HepG2 (cell line): Measurements from ENCODE around the gene ASIC3. TPM values are rescaled to one million over a fixed set of nuclear protein-coding genes. Genes with fewer than 3 reads are reported as not detected.

ENCODE experiments used
- FOXJ3 ChIP-seq: sonication (generic); formaldehyde crosslinking; IDR thresholded peaks from 2 replicates; pipeline ENCODE4 v1.4.0; 2020; ENCODE audit warnings: missing genetic modification reagents, mild to moderate bottlenecking, borderline replicate concordance
- KMT2B ChIP-seq: IDR thresholded peaks from 2 replicates; pipeline ENCODE4 v1.6.1; 2016; ENCODE audit warnings: missing genetic modification reagents, missing compliant biosample characterization
- PAWR ChIP-seq: sonication (generic); formaldehyde crosslinking; IDR thresholded peaks from 2 replicates; pipeline ENCODE4 v1.4.0; 2020; ENCODE audit warnings: missing genetic modification reagents, mild to moderate bottlenecking, borderline replicate concordance
- PITX1 ChIP-seq: sonication (generic); formaldehyde crosslinking; IDR thresholded peaks from 2 replicates; pipeline ENCODE4 v1.5.1; 2020; ENCODE audit warnings: mild to moderate bottlenecking, missing genetic modification reagents
- REPIN1 ChIP-seq: sonication (generic); formaldehyde crosslinking; IDR thresholded peaks from 2 replicates; pipeline ENCODE4 v1.8.0; 2022; ENCODE audit warnings: missing genetic modification reagents, low read depth, mild to moderate bottlenecking, borderline replicate concordance
- SALL2 ChIP-seq: sonication (generic); formaldehyde crosslinking; IDR thresholded peaks from 2 replicates; pipeline ENCODE4 v1.8.1; 2023; ENCODE audit warnings: mild to moderate bottlenecking, missing genetic modification reagents, inconsistent platforms
- U2AF1 ChIP-seq: fragments of 200-400 bp; formaldehyde crosslinking; optimal IDR thresholded peaks from 2 replicates; pipeline ENCODE3; 2017; ENCODE audit warnings: mild to moderate bottlenecking, low read depth, low read length
- ZNF337 ChIP-seq: sonication (generic); formaldehyde crosslinking; IDR thresholded peaks from 2 replicates; pipeline ENCODE4 v1.5.1; 2020; ENCODE audit warnings: missing genetic modification reagents, low read depth, mild to moderate bottlenecking, borderline replicate concordance
- ZNF605 ChIP-seq: sonication (generic); formaldehyde crosslinking; IDR thresholded peaks from 2 replicates; pipeline ENCODE4 v1.8.0; 2022; ENCODE audit warnings: mild to moderate bottlenecking, missing genetic modification reagents
- ZNF768 ChIP-seq: sonication (generic); formaldehyde crosslinking; IDR thresholded peaks from 2 replicates; pipeline ENCODE4 v1.4.0; 2020; ENCODE audit warnings: missing genetic modification reagents
- ZSCAN22 ChIP-seq: sonication (generic); formaldehyde crosslinking; IDR thresholded peaks from 2 replicates; pipeline ENCODE4 v1.4.0; 2020; ENCODE audit warnings: mild to moderate bottlenecking, missing genetic modification reagents
- polyA plus RNA-seq, 8 experiments: library from polyadenylated mRNA; depleted of rRNA in 3 of 8; stranded (reverse) in 7 of 8; unstranded in 1 of 8; fragments of >200 nt; fragmentation: Illumina TruSeq in 4 of 8; extraction: Trizol in 4 of 8; gene quantifications; 2 replicates each; pipeline versions ENCODE4 v1.2.1 to v1.2.3, GENCODE V29; 2011 to 2016; ENCODE audit warnings: low read depth in 4 of 8, missing spikeins in 1 of 8, mixed read lengths in 1 of 8; ENCODE audit not compliant: insufficient read depth in 1 of 8
- total RNA-seq, 5 experiments: library from RNA; depleted of rRNA; stranded (reverse); fragments of >200 nt; fragmentation: Illumina TruSeq; extraction: Trizol; gene quantifications; 2 replicates each; pipeline ENCODE4 v1.2.3, GENCODE V29; 2016; ENCODE audit warnings: low read depth in 1 of 5
- TF ChIP-seq, protein P1 (sequence below): sonication (generic); formaldehyde crosslinking; IDR thresholded peaks from 2 replicates; pipeline ENCODE4 v1.9.0; 2021; ENCODE audit warnings: mild to moderate bottlenecking, missing genetic modification reagents
- TF ChIP-seq, protein P2 (sequence below): IDR thresholded peaks from 2 replicates; pipeline ENCODE4 v1.6.1; 2018; ENCODE audit warnings: missing genetic modification reagents, mild to moderate bottlenecking, missing compliant biosample characterization
- TF ChIP-seq, protein P3 (sequence below): IDR thresholded peaks from 2 replicates; pipeline ENCODE4 v1.6.1; 2012; ENCODE audit warnings: low read depth, low read length, improper control_type of control experiment
- TF ChIP-seq, protein P4 (sequence below): sonication (generic); formaldehyde crosslinking; IDR thresholded peaks from 2 replicates; pipeline ENCODE4 v1.8.1; 2022; ENCODE audit warnings: low read depth, mild to moderate bottlenecking, missing genetic modification reagents

Gene ASIC3
- total and polyA plus RNA-seq, 2 of the 13 experiments (the other 11 are each of a cell fraction or from before 2014, with no cell fraction given) = 0.51 TPM; not detected in 1

DNA sequence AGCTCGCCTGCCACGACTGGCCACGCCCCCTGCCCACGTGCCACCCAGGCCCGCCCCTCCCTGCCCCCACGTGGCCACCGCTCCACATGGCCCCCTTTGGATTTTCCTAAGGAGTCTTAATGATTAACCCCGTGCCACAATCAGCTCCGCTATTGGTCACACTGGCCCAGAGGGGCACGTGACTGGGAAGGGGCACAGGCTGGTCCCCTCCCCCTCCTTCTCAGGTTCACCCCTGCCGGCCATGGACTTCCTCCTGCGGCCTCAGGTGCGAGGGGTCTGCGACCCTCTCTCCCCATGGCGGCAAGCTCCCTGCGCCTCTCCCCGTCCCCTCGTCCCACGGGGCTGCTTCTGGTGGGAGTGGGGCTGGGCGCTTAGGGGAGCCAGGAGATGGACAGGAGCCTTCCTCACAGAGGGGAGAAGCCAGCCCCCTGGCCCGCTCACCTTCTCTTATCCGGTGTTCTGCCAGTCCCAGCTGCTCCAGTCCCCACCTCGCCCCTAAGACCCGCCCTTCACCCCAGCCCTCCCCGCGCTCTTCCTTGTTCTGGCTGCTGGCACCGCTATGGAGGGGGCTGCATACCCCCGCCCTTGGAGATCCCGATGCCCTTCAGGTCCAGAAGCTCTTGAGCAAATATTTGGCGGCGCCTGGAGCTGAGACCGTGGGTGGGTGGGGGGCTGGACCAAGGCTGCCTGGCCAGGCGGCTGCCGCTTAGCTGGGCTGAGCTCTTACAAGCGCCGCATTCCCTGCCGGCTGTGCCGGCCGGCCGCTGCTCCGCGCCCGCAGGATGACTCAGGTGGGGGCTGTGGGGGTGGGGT is 14.3 kb downstream of the ASIC3 start (continued):
- TF ChIP-seq, protein P1, sequence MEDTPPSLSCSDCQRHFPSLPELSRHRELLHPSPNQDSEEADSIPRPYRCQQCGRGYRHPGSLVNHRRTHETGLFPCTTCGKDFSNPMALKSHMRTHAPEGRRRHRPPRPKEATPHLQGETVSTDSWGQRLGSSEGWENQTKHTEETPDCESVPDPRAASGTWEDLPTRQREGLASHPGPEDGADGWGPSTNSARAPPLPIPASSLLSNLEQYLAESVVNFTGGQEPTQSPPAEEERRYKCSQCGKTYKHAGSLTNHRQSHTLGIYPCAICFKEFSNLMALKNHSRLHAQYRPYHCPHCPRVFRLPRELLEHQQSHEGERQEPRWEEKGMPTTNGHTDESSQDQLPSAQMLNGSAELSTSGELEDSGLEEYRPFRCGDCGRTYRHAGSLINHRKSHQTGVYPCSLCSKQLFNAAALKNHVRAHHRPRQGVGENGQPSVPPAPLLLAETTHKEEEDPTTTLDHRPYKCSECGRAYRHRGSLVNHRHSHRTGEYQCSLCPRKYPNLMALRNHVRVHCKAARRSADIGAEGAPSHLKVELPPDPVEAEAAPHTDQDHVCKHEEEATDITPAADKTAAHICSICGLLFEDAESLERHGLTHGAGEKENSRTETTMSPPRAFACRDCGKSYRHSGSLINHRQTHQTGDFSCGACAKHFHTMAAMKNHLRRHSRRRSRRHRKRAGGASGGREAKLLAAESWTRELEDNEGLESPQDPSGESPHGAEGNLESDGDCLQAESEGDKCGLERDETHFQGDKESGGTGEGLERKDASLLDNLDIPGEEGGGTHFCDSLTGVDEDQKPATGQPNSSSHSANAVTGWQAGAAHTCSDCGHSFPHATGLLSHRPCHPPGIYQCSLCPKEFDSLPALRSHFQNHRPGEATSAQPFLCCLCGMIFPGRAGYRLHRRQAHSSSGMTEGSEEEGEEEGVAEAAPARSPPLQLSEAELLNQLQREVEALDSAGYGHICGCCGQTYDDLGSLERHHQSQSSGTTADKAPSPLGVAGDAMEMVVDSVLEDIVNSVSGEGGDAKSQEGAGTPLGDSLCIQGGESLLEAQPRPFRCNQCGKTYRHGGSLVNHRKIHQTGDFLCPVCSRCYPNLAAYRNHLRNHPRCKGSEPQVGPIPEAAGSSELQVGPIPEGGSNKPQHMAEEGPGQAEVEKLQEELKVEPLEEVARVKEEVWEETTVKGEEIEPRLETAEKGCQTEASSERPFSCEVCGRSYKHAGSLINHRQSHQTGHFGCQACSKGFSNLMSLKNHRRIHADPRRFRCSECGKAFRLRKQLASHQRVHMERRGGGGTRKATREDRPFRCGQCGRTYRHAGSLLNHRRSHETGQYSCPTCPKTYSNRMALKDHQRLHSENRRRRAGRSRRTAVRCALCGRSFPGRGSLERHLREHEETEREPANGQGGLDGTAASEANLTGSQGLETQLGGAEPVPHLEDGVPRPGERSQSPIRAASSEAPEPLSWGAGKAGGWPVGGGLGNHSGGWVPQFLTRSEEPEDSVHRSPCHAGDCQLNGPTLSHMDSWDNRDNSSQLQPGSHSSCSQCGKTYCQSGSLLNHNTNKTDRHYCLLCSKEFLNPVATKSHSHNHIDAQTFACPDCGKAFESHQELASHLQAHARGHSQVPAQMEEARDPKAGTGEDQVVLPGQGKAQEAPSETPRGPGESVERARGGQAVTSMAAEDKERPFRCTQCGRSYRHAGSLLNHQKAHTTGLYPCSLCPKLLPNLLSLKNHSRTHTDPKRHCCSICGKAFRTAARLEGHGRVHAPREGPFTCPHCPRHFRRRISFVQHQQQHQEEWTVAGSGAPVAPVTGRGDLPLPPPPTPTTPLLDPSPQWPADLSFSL (CRISPR knock-in tag) = no peak
- TF ChIP-seq, protein P2, sequence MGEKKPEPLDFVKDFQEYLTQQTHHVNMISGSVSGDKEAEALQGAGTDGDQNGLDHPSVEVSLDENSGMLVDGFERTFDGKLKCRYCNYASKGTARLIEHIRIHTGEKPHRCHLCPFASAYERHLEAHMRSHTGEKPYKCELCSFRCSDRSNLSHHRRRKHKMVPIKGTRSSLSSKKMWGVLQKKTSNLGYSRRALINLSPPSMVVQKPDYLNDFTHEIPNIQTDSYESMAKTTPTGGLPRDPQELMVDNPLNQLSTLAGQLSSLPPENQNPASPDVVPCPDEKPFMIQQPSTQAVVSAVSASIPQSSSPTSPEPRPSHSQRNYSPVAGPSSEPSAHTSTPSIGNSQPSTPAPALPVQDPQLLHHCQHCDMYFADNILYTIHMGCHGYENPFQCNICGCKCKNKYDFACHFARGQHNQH = 0 out of 2 replicates have a peak, but pooled peaks have one; percentile 64
- TF ChIP-seq ZNF337 (0 out of 2 replicates have a peak, but pooled peaks have one; percentile 38), ZSCAN22 (CRISPR knock-in tag) (no peak), KMT2B (CRISPR knock-in tag) (no peak), ZNF605 (CRISPR knock-in tag) (peak; percentile 73; the same call in 1 of the 2 replicates), U2AF1 (no peak), REPIN1 (CRISPR knock-in tag) (0 out of 2 replicates have a peak, but pooled peaks have one; percentile 28), FOXJ3 (peak; percentile 20; the same call in 1 of the 2 replicates), PITX1 (0 out of 2 replicates have a peak, but pooled peaks have one; percentile 21), SALL2 (CRISPR knock-in tag) (0 out of 2 replicates have a peak, but pooled peaks have one; percentile 55), PAWR (CRISPR knock-in tag) (no peak), ZNF768 (CRISPR knock-in tag) (no peak)
- TF ChIP-seq, protein P3, sequence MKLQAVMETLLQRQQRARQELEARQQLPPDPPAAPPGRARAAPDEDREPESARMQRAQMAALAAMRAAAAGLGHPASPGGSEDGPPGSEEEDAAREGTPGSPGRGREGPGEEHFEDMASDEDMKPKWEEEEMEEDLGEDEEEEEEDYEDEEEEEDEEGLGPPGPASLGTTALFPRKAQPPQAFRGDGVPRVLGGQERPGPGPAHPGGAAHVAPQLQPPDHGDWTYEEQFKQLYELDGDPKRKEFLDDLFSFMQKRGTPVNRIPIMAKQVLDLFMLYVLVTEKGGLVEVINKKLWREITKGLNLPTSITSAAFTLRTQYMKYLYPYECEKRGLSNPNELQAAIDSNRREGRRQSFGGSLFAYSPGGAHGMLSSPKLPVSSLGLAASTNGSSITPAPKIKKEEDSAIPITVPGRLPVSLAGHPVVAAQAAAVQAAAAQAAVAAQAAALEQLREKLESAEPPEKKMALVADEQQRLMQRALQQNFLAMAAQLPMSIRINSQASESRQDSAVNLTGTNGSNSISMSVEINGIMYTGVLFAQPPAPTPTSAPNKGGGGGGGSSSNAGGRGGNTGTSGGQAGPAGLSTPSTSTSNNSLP = 0 out of 2 replicates have a peak, but pooled peaks have one; percentile 30
- TF ChIP-seq, protein P4, sequence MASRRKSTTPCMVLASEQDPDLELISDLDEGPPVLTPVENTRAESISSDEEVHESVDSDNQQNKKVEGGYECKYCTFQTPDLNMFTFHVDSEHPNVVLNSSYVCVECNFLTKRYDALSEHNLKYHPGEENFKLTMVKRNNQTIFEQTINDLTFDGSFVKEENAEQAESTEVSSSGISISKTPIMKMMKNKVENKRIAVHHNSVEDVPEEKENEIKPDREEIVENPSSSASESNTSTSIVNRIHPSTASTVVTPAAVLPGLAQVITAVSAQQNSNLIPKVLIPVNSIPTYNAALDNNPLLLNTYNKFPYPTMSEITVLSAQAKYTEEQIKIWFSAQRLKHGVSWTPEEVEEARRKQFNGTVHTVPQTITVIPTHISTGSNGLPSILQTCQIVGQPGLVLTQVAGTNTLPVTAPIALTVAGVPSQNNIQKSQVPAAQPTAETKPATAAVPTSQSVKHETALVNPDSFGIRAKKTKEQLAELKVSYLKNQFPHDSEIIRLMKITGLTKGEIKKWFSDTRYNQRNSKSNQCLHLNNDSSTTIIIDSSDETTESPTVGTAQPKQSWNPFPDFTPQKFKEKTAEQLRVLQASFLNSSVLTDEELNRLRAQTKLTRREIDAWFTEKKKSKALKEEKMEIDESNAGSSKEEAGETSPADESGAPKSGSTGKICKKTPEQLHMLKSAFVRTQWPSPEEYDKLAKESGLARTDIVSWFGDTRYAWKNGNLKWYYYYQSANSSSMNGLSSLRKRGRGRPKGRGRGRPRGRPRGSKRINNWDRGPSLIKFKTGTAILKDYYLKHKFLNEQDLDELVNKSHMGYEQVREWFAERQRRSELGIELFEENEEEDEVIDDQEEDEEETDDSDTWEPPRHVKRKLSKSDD = peak; percentile 19; the same call in 1 of the 2 replicates
